Subcutaneous adipose tissue (tissue), 4 donors: ENCODE results near the gene CEBPE. TPM values are rescaled to one million over a fixed set of nuclear protein-coding genes. Genes with fewer than 3 reads are reported as not detected.

Experiments
- CTCF ChIP-seq: fragments of 450-650 bp; IDR thresholded peaks from one replicate; pipeline ENCODE4 v1.5.1; 2016; ENCODE audit warnings: low read depth, mild to moderate bottlenecking, control low read depth, antibody characterized with exemption, moderate library complexity
- total RNA-seq, 4 donors: library from RNA; depleted of rRNA; stranded (reverse); fragments of >200 nt; gene quantifications; one replicate each; pipeline ENCODE4 v1.1.0, GENCODE V29; 2016

The CEBPE gene
- total RNA-seq, 4 donors from 2014 or later = 0.68 TPM; not detected in 3

- TF ChIP-seq CTCF = no peak
Measured at GRCh38 chr14:23099212-23099861, 19.7 kb downstream of the CEBPE start.

GRCh38 chr14:23097786-23098185 is 21.3 kb downstream of the CEBPE start:
- TF ChIP-seq CTCF = no peak

- no peak for TF ChIP-seq CTCF
Measured at GRCh38 chr14:23095196-23096108, 23.6 kb downstream of the CEBPE start, which contains the start of gene C14orf119. TSS of gene C14orf119 (plus strand) at chr14:23095505. CDS start at chr14:23097659, 2,154 bp downstream.

GRCh38 chr14:23094666-23095195 is 24.3 kb downstream of the CEBPE start, which contains the start of gene ACIN1:
TSS of gene ACIN1 (minus strand) at chr14:23095136. CDS start at chr14:23095112, 24 bp downstream.
- TF ChIP-seq CTCF = no peak

GRCh38 chr14:23093991-23094665 is 24.9 kb downstream of the CEBPE start:
- no peak for TF ChIP-seq CTCF

GRCh38 chr14:23093526-23093925 is 25.5 kb downstream of the CEBPE start:
- no peak for TF ChIP-seq CTCF

GRCh38 chr14:23093104-23093503 is 26.0 kb downstream of the CEBPE start:
- TF ChIP-seq CTCF = no peak
